ENCODE measurements around the gene GCK. TPM values are rescaled to one million over a fixed set of nuclear protein-coding genes. Genes with fewer than 3 reads are reported as not detected.
"Not testable (repeated sequence)": the region's sequence is repeated elsewhere in the genome, so short reads cannot be mapped to it uniquely, and the experiment has no call there.

Gene GCK
- total and polyA plus RNA-seq, 11 donors, result 0.54 to 5.7 (median 1.9) TPM

DNA sequence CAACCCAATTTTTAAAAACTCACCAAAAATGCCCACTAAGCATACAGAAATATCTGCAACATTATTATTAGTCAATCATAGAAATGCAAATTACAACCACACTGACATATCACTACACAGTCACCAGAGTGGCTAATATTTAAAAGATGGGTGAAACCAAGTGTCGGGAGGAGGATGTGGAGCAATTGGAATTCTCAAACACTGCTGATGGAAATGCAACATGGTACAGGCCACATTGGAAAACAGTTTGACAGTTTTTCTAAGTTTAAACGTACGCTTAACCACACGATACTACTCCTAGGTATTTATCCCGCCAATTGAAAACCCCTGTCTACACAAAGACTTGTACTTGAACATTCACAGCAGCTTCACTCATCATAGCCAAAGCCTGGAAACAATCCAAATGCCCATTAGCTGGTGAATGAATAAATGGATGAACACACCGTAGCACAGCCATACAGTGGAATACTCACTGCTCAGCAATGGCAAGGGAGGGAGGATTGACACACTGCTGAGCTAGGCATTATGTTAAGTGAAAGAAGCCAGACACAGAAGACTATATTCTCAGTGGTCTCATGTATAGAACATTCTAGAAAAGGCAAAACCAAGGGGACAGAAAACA, 16.3 kb downstream of the GCK start:
- peaks cover 0 to 5% (median 0%) of the 10 kb centered on the region in 9 donors for H3K27me3 ChIP-seq
- DNase-seq, result no peak
- no peaks in the 10 kb centered on the region for H3K36me3 ChIP-seq
- H3K4me3 ChIP-seq, result no peak overlapping the region
- H3K4me1 ChIP-seq, result peaks cover 0 to 5% (median 0%) of the 10 kb centered on the region in 12 donors
- no peaks in the 10 kb centered on the region for H3K9me3 ChIP-seq
- ATAC-seq, result no peak
- 63 to 67% (median 65%) methylated on average over 6 of the region's 6 CpGs for WGBS, 4 donors
- no peak overlapping the region for H3K27ac ChIP-seq
- intact Hi-C loops (cut with DNase I), result no loop called here
- TF ChIP-seq POLR2A (IDR thresholded peaks at IDR 0.05), result no peak
- TF ChIP-seq, protein P1, sequence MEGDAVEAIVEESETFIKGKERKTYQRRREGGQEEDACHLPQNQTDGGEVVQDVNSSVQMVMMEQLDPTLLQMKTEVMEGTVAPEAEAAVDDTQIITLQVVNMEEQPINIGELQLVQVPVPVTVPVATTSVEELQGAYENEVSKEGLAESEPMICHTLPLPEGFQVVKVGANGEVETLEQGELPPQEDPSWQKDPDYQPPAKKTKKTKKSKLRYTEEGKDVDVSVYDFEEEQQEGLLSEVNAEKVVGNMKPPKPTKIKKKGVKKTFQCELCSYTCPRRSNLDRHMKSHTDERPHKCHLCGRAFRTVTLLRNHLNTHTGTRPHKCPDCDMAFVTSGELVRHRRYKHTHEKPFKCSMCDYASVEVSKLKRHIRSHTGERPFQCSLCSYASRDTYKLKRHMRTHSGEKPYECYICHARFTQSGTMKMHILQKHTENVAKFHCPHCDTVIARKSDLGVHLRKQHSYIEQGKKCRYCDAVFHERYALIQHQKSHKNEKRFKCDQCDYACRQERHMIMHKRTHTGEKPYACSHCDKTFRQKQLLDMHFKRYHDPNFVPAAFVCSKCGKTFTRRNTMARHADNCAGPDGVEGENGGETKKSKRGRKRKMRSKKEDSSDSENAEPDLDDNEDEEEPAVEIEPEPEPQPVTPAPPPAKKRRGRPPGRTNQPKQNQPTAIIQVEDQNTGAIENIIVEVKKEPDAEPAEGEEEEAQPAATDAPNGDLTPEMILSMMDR (IDR thresholded peaks at IDR 0.05), result no peak

DNA sequence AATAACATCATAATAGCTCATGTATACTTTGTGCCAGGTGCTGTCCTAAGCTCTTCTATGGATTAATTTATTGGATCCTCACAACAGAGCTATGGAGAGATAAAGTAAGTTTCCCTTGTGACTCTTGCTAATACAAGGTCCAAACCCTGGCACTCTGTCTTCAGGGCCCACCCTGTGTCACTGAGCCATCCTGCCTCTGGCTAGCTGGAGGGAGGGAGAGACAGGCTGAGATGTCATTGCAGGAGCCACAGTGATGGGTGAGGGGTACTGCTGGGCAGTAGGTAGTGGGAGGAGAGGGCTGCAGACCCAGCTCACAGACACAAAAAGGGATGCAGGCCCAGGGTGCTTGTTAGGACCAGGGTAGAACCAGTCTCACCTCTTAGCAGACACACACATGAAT, 16.9 kb downstream of the GCK start:
- H3K27ac ChIP-seq, result no peak overlapping the region
- no peaks in the 10 kb centered on the region for H3K36me3 ChIP-seq
- no peaks in the 10 kb centered on the region for H3K9me3 ChIP-seq
- intact Hi-C loops (cut with DNase I), result no loop called here
- H3K27me3 ChIP-seq, result peaks cover 0 to 3% (median 0%) of the 10 kb centered on the region in 9 donors
- no peak overlapping the region for H3K4me3 ChIP-seq
- ATAC-seq (no peak), DNase-seq (no peak)
- TF ChIP-seq POLR2A (IDR thresholded peaks at IDR 0.05), result no peak
- TF ChIP-seq, protein P1 (IDR thresholded peaks at IDR 0.05), result no peak
- peaks cover 0 to under 1% (median 0%) of the 10 kb centered on the region in 12 donors for H3K4me1 ChIP-seq

DNA sequence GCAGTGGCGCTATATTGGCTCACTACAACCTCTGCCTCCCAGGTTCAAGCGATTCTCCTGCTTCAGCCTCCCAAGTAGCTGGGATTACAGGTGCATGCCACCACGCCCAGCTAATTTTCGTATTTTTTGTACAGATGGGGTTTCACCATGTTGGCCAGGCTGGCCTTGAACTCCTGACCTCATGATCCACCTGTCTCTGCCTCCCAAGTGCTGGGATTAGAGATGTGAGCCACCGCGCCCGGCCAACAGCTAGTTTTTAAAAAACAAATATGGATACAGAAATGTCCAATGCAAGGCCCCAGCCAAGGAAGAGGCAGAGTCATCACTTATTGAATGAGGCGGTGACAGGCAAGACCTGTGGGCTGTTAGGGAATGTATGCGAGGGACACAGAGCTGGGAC, 17.3 kb downstream of the GCK start:
- 89 to 94% (median 91%) methylated on average over 9 of the region's 9 CpGs for WGBS, 4 donors
- H3K4me3 ChIP-seq; ATAC-seq; intact Hi-C loops (cut with DNase I); H3K9me3 ChIP-seq; H3K36me3 ChIP-seq; H3K27me3 ChIP-seq; H3K27ac ChIP-seq; H3K4me1 ChIP-seq; DNase-seq: not testable (repeated sequence)

GRCh38 chr7:44167920-44168319, 21.3 kb downstream of the GCK start:
- Histone ChIP-seq H3K4me3 (no peak overlapping the region), H3K27me3 (no peaks in the 10 kb centered on the region), H3K36me3 (no peaks in the 10 kb centered on the region), H3K4me1 (no peaks in the 10 kb centered on the region), H3K27ac (no peak overlapping the region), H3K9me3 (no peaks in the 10 kb centered on the region)
- no peak for TF ChIP-seq POLR2A (IDR thresholded peaks at IDR 0.05)
- TF ChIP-seq, protein P1 (IDR thresholded peaks at IDR 0.05), result no peak
- DNase-seq, result no peak
- intact Hi-C loops (cut with DNase I), result no loop called here
- ATAC-seq, result no peak

- 62 to 79% (median 66%) methylated on average over 1 of the region's 1 CpG for WGBS, 4 donors
Measured at GRCh38 chr7:44163591-44163990, 25.6 kb downstream of the GCK start.

More at GRCh38 chr7:44163591-44163990, 25.6 kb downstream of the GCK start:
- Histone ChIP-seq H3K27me3 (no peaks in the 10 kb centered on the region), H3K9me3 (no peaks in the 10 kb centered on the region), H3K27ac (no peak overlapping the region), H3K4me1 (peaks cover 0 to 11% (median 0%) of the 10 kb centered on the region in 12 donors), H3K4me3 (no peak overlapping the region), H3K36me3 (no peaks in the 10 kb centered on the region)
- ATAC-seq, result no peak
- TF ChIP-seq POLR2A (IDR thresholded peaks at IDR 0.05), result no peak
- TF ChIP-seq, protein P1 (IDR thresholded peaks at IDR 0.05), result no peak
- no peak for DNase-seq
- intact Hi-C loops (cut with DNase I), result no loop called here

Data from heart left ventricle (tissue), 16 donors.